IPS-NIHi7 (cell line): ENCODE results near the gene PROS1.
"Not testable (repeated sequence)": the region's sequence is repeated elsewhere in the genome, so short reads cannot be mapped to it uniquely, and the experiment has no call there.

Source experiments
- DNase-seq: peaks from one replicate; pipeline ENCODE4 v3.0.0; 2012; ENCODE audit warnings: mixed read lengths; ENCODE audit errors: extremely low spot score

PROS1 gene

GRCh38 chr3:93969997-93970396 is 3.7 kb downstream of the PROS1 start:
- DNase-seq = no peak

- no peak for DNase-seq
These were observed 4.3 kb downstream of the PROS1 start for GRCh38 chr3:93969443-93969842.

GRCh38 chr3:93965106-93965505 is 8.6 kb downstream of the PROS1 start:
- DNase-seq = not testable (repeated sequence)

DNA sequence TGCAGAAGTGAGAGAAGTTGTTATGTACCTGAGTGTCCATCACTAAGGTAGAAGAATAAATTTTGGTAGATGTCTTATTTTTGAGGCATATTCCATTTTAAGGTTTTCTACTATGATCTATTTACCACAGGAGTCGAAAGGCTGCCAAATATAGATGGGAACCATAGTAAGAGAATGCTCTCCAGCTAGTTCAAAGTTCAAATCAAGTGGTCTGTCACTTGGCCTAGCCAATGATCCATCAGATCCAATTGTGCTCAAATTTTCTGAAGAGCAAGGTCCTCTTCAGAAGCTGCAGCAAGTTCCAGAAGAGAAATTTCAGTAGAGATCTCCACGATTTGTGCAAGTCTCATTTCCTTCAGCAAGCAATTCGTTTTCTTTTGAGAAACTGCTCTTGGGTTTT is 10.9 kb downstream of the PROS1 start:
- DNase-seq = no peak

DNA sequence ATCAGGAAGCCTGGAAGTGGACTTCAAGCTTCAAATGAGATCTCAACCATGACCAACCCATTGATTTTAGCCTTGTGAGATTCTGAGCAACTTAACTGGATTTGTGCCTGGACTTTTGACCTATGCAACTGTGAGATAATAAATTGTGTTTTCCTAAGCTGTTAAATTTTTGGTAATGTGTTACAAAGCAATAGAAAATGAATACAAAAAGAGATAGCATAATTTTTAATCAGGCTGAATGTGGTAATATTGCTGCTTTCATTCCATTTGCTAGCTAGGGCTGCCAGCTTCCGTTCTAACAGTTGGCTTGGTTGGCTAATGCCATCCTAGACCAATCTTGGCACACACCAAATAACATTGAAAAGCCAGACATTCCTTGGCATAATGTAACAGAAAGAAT is 12.2 kb downstream of the PROS1 start:
- no peak for DNase-seq

DNA sequence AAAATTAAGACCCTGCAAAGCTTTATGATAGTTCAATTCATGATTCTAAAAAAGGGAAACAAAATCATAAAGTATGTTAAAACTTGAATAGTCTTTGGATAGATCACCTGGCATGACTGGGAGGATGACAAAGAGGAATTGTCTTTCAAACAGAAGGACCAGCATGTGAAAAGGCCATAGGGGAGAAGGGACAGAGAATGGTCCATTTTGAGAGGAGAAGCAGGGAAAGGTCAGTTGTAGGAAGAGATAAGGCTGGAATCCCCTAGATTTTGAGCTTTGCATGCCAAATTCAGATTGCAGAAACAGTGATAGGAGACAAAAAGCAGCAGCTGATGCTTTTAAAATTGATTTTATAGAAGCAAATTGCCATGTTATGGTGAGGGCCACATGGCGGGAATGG is 12.7 kb downstream of the PROS1 start:
- no peak for DNase-seq

- not testable (repeated sequence) for DNase-seq
These were observed 23.7 kb downstream of the PROS1 start for GRCh38 chr3:93949958-93950357.

DNA sequence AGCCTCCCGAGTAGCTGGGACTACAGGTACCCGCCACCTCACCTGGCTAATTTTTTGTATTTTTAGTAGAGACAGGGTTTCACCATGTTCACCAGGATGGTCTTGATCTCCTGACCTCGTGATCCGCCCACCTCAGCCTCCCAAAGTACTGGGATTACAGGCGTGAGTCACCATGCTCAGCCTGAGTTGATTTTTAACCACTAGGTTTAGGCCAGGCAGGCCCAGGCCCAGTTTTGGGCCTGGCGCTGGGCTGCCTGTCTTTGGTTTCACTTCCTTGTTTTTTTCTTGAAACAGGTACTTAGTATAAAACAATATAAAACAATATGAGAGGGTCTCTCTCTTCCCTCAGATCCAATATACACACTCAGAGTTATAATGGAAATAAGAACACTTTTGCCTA is 36.2 kb downstream of the PROS1 start:
- not testable (repeated sequence) for DNase-seq

- DNase-seq = no peak
These were observed 37.1 kb downstream of the PROS1 start for GRCh38 chr3:93936549-93936948.

GRCh38 chr3:93934366-93935046 is 39.2 kb downstream of the PROS1 start:
- no peak for DNase-seq

DNA sequence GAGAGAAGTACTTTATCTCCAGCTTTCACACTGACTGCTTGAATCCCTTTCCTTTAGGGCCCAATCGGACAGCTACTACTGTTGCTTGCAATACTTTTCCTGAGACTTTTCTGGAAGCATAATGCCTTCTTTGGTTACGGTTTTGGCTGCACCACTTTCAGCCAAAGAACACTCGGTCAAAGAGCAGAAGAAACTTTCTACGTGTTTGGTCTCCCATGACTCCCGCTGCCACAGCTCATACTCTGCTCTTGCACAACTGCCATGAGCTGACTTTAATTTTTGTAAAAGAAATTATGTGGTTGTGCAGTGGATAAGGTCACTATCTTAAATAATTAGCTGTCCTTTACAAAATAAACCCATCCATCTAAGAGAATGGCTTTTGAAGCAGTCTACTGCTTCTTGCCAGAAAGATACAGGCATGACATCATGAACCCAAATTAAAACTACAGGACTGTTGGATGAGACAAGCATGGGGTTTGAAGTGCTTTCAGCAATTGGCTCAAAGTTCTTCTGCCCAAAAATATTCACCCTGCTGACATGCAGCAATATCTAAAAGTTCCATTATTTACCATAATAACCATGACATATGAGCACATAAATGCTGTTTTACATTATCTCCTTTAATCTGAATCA is 42.0 kb downstream of the PROS1 start:
- no peak for DNase-seq

- DNase-seq = no peak
These were observed 43.7 kb downstream of the PROS1 start for GRCh38 chr3:93930041-93930440.

- no peak for DNase-seq
These were observed 46.9 kb downstream of the PROS1 start for GRCh38 chr3:93926789-93927188.

GRCh38 chr3:93924491-93924890 is 49.2 kb downstream of the PROS1 start:
- no peak for DNase-seq

- no peak for DNase-seq
These were observed 50.7 kb downstream of the PROS1 start for GRCh38 chr3:93923006-93923405.

DNA sequence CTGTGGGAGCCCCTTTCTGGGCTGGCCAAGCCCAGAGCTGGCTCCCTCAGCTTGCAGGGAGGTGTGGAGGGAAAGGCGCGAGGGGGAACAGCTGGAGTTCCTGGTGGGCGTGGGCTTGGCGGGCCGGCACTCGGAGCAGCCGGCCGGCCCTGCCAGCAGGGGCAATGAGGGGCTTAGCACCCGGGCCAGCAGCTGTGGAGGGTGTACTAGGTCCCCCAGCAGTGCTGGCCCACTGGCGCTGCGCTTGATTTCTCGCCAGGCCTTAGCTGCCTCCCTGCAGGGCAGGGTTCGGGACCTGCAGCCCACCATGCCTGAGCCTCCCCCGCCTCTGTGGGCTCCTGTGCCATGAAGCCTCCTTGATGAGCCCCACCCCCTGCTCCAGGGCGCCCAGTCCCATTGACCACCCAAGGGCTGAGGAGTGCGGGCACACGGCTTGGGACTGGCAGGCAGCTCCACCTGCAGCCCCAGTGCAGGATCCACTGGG is 56.1 kb downstream of the PROS1 start:
- not testable (repeated sequence) for DNase-seq

GRCh38 chr3:93913623-93914022 is 60.1 kb downstream of the PROS1 start:
- DNase-seq = not testable (repeated sequence)

DNA sequence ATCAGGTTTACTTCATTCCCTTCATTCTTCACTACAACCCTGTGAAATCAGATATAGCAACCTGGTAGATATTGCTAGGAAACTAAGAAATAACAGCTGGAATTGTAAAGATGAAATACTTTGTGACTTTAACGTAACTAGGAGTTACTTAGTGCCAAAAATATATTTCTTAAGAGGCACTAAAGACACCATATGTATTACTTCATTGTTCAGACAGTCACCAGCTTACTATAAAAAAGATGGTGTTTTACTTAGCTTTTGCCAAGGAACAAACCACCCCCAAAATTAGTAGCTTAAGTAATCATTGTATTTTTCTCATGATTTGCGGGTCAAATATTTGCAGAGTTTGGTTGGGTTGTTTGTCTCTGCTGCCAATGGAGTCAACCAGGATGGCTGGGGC is 62.5 kb downstream of the PROS1 start:
- no peak for DNase-seq

DNA sequence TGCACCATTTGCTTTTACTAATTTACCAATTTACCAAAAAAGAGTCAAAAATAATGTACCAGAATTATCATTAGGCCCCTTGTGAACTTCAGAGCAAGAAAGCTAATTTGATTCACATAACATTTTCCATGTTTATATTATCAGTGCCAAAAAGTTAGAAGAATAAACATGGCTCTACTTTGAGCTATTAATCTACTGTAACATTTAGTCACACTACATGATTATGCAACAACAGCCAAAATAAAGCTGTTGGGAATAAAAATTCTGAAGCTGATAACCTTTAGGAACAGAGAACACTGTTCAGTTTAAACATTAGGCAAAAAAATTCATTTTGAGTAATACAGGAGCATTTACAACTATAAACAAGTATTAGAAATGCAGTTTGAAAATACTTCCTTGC is 63.6 kb downstream of the PROS1 start:
- DNase-seq = no peak

DNA sequence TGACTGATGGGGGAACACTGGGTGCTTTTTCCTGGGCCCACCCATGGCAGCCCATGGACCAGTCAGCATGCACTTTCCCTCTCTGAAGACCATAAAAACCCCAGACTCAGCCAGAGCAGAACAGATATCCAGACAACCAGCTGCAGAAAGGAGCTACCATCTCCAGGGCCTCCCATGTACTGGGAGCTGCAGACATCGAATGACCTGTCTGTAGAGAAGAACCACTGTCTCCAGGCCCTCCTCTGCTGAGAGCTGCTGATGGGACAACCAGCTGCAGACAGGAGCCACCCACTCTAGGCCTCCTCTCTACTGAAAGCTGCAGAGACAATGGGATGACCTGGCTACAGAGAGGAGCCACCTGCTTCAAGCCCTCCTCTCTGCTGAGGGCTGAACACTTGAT is 66.6 kb downstream of the PROS1 start:
- no peak for DNase-seq

- DNase-seq = no peak
These were observed 67.5 kb downstream of the PROS1 start for GRCh38 chr3:93906245-93906644.

DNA sequence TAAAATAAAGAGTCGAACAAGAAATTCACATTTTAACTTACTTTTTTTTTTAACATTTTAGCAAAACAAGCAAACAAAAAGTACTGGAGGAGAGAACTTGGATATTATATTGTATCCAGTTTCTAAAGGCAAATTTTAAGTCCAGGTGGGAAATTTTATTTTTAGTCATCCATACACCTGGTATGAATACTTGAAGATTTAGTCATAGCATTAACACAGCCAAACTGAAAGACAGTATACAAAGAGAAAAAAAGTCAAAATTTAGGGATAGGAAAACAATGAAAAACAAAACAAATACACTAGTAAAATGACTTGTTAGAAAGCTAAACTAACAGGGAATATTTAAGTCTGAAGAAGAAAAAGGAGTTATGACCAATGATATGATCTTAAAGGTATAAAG is 69.1 kb downstream of the PROS1 start:
- no peak for DNase-seq

DNA sequence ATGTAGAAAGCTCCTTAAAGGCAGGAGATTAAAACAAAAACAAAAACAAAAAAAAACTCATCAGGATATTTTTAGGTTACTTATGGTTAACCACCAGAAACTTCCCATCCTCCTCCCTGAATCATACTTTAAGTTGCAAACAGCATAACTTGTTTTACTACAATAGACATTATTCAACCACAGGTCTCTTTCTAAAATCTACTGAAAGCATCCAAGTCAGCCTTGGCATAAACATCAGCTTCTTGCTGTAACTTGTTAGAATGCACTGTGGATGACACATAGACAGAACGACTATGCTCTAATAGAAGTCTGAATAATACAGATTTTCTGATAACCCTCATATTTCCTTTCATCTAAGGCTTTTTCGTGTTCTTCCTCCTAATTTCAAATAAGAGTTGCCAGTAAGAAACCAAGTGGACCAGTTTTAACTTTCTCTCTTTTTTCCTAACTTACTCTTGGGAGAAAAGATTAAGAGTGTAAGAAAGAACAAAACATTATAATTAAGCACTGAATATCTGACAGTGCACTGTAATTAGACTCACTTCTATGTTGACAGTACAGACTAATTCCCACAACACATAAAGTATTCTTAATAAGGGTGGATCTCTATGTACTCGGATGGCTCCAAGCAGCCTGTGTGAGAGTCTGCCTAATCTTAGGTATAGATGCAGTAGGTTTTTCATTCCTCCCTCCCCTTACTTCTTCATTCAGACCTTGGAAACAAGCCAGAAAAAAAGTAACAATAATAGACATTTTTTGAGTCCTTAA is 95.3 kb downstream of the PROS1 start:
- not testable (repeated sequence) for DNase-seq
